SK-N-SH (cell line): ENCODE results near the gene FLAD1. TPM values are rescaled to one million over a fixed set of nuclear protein-coding genes. Genes with fewer than 3 reads are reported as not detected.

Experiments
- CTCF ChIA-PET: fragments of 300-600, 350-600 bp; formaldehyde crosslinking; extraction: SDS; loops from one replicate; lab custom pipeline; 2021; lab: Yijun Ruan, JAX
- POLR2A ChIA-PET: fragments of 350-600 bp; sonication (Branson Sonifier 250); formaldehyde crosslinking; extraction: SDS; loops from one replicate; lab custom pipeline; 2020; ENCODE audit warnings: antibody characterized with exemption, inconsistent platforms; lab: Yijun Ruan, JAX
- DNase-seq: peaks from one replicate; pipeline ENCODE4 v3.0.0; 2012
- H2AFZ ChIP-seq: fragments of 200-600 bp; sonication (generic); 2 replicates; pipeline ENCODE4 v1.8.1; 2016; ENCODE audit warnings: antibody characterized with exemption, mild to moderate bottlenecking, low read depth
- H3F3A ChIP-seq: fragments of 200-600 bp; sonication (generic); replicated peaks from 2 replicates; pipeline ENCODE3; 2016; ENCODE audit warnings: antibody characterized with exemption, mild to moderate bottlenecking; ENCODE audit not compliant: insufficient read depth
- H3K27ac ChIP-seq, 2 experiments: fragments of 200-500 bp in 1 of 2; fragments of 200-600 bp in 1 of 2; sonication (Bioruptor generic) in 1 of 2; sonication (generic), shearing (Covaris generic) in 1 of 2; 2 replicates each; pipeline versions ENCODE4 v1.5.1 to v1.6.1; 2014 to 2016; ENCODE audit warnings: low read depth in 2 of 2, inconsistent platforms in 1 of 2, low read length in 1 of 2, mild to moderate bottlenecking in 1 of 2, mixed read lengths in 1 of 2
- H3K27me3 ChIP-seq: fragments of 200-600 bp; sonication (generic), shearing (Covaris generic); 2 replicates; pipeline ENCODE4 v1.6.1; 2016; ENCODE audit warnings: mixed run types; ENCODE audit not compliant: insufficient read depth
- H3K36me3 ChIP-seq, 2 experiments: fragments of 200-500 bp in 1 of 2; fragments of 200-600 bp in 1 of 2; sonication (Bioruptor generic) in 1 of 2; sonication (generic) in 1 of 2; replicated peaks in 1 of 2; 2 replicates each; pipeline versions ENCODE3 to v1.5.1; 2014 to 2016; ENCODE audit warnings: low read length in 1 of 2, mild to moderate bottlenecking in 1 of 2; ENCODE audit not compliant: insufficient read depth in 2 of 2, control insufficient read depth in 1 of 2
- H3K4me1 ChIP-seq, 2 experiments: fragments of 200-500 bp in 1 of 2; fragments of 200-600 bp in 1 of 2; sonication (Bioruptor generic) in 1 of 2; sonication (generic), shearing (Covaris generic) in 1 of 2; 2 replicates each; pipeline versions ENCODE4 v1.5.1 to v1.6.1; 2014 to 2016; ENCODE audit warnings: low read depth in 1 of 2, low read length in 1 of 2, mixed run types in 1 of 2; ENCODE audit not compliant: insufficient read depth in 2 of 2, control insufficient read depth in 1 of 2
- H3K4me2 ChIP-seq: fragments of 200-600 bp; sonication (generic), shearing (Covaris generic); 2 replicates; pipeline ENCODE4 v1.6.1; 2017; ENCODE audit warnings: mixed run types
- H3K4me3 ChIP-seq, 2 experiments: fragments of 200-500 bp in 1 of 2; fragments of 200-600 bp in 1 of 2; sonication (Bioruptor generic) in 1 of 2; sonication (generic), shearing (Covaris generic) in 1 of 2; 2 replicates each; pipeline versions ENCODE4 v1.5.1 to v1.8.1; 2014 to 2016; ENCODE audit warnings: low read depth in 2 of 2, inconsistent platforms in 1 of 2, low read length in 1 of 2, mild to moderate bottlenecking in 1 of 2, mixed read lengths in 1 of 2, moderate library complexity in 1 of 2
- H3K79me2 ChIP-seq: fragments of 200-600 bp; sonication (generic); 2 replicates; pipeline ENCODE4 v1.8.1; 2017; ENCODE audit warnings: mild to moderate bottlenecking; ENCODE audit not compliant: insufficient read depth
- H3K9ac ChIP-seq: fragments of 200-600 bp; sonication (generic); 2 replicates; pipeline ENCODE4 v1.6.1; 2017; ENCODE audit warnings: mixed run types
- H3K9me2 ChIP-seq: fragments of 200-600 bp; sonication (generic); 2 replicates; pipeline ENCODE4 v1.6.1; 2017; ENCODE audit warnings: mixed run types
- H3K9me3 ChIP-seq: fragments of 200-600 bp; sonication (generic); 2 replicates; pipeline ENCODE4 v1.6.1; 2017; ENCODE audit warnings: mixed run types, mild to moderate bottlenecking, moderate library complexity
- H4K20me1 ChIP-seq: fragments of 200-600 bp; sonication (generic); 2 replicates; pipeline ENCODE4 v1.6.1; 2017; ENCODE audit warnings: mild to moderate bottlenecking, mixed run types; ENCODE audit not compliant: insufficient read depth
- FOSL2 ChIP-seq: IDR thresholded peaks from 2 replicates; pipeline ENCODE4 v1.4.0; 2012; ENCODE audit warnings: low read depth, mild to moderate bottlenecking, moderate library complexity, borderline replicate concordance
- FOXJ3 ChIP-seq: sonication (generic); formaldehyde crosslinking; IDR thresholded peaks from 2 replicates; pipeline ENCODE4 v1.5.1; 2020; ENCODE audit warnings: mild to moderate bottlenecking, missing genetic modification reagents
- FOXM1 ChIP-seq: IDR thresholded peaks from 2 replicates; pipeline ENCODE4 v1.4.0; 2012; ENCODE audit warnings: low read depth, mild to moderate bottlenecking
- GABPA ChIP-seq: IDR thresholded peaks from 2 replicates; pipeline ENCODE4 v1.4.0; 2012; ENCODE audit warnings: low read depth, mild to moderate bottlenecking
- JUND ChIP-seq: IDR thresholded peaks from 2 replicates; pipeline ENCODE4 v1.4.0; 2012
- MXI1 ChIP-seq: IDR thresholded peaks from 2 replicates; pipeline ENCODE4 v1.6.1; 2012; ENCODE audit warnings: mild to moderate bottlenecking, low read depth, low read length, improper control_type of control experiment
- RAD21 ChIP-seq: IDR thresholded peaks from 2 replicates; pipeline ENCODE4 v1.6.1; 2012; ENCODE audit warnings: mild to moderate bottlenecking, low read length
- RXRA ChIP-seq: IDR thresholded peaks from 2 replicates; pipeline ENCODE4 v1.4.0; 2012; ENCODE audit warnings: low read depth, mild to moderate bottlenecking, borderline replicate concordance
- TAF1 ChIP-seq: IDR thresholded peaks from 2 replicates; pipeline ENCODE4 v1.6.1; 2012; ENCODE audit warnings: low read depth, mild to moderate bottlenecking, low read length, moderate library complexity, borderline replicate concordance
- TCF12 ChIP-seq: IDR thresholded peaks from 2 replicates; pipeline ENCODE4 v1.4.0; 2012
- YY1 ChIP-seq: IDR thresholded peaks from 2 replicates; pipeline ENCODE4 v1.4.0; 2012; ENCODE audit warnings: low read depth, mild to moderate bottlenecking
- WGBS: methylation state at CpG from one replicate; pipeline ENCODE4 v1.1.6; 2017; ENCODE audit warnings: low lambda C conversion rate; 5-methylcytosine and 5-hydroxymethylcytosine counted together
- polyA plus RNA-seq, 3 experiments: library from polyadenylated mRNA; depleted of rRNA; stranded (reverse); fragments of >200 nt; gene quantifications; 2 replicates each; pipeline ENCODE4 v1.2.3, GENCODE V29; 2012
- TF ChIP-seq, protein P1 (sequence below): fragments of 200-600 bp; sonication (generic); IDR thresholded peaks from 2 replicates; pipeline ENCODE4 v1.6.1; 2017; ENCODE audit warnings: antibody characterized with exemption, mild to moderate bottlenecking, moderate library complexity
- TF ChIP-seq, protein P2 (sequence below): IDR thresholded peaks from 2 replicates; pipeline ENCODE4; 2012
- TF ChIP-seq, protein P3 (sequence below): IDR thresholded peaks from 2 replicates; pipeline ENCODE4 v1.4.0; 2012; ENCODE audit warnings: low read depth, borderline replicate concordance

The FLAD1 gene
- polyA plus RNA-seq, 1 of the 3 experiments (the other 2 are of a cell fraction) = 50.8 TPM

DNA sequence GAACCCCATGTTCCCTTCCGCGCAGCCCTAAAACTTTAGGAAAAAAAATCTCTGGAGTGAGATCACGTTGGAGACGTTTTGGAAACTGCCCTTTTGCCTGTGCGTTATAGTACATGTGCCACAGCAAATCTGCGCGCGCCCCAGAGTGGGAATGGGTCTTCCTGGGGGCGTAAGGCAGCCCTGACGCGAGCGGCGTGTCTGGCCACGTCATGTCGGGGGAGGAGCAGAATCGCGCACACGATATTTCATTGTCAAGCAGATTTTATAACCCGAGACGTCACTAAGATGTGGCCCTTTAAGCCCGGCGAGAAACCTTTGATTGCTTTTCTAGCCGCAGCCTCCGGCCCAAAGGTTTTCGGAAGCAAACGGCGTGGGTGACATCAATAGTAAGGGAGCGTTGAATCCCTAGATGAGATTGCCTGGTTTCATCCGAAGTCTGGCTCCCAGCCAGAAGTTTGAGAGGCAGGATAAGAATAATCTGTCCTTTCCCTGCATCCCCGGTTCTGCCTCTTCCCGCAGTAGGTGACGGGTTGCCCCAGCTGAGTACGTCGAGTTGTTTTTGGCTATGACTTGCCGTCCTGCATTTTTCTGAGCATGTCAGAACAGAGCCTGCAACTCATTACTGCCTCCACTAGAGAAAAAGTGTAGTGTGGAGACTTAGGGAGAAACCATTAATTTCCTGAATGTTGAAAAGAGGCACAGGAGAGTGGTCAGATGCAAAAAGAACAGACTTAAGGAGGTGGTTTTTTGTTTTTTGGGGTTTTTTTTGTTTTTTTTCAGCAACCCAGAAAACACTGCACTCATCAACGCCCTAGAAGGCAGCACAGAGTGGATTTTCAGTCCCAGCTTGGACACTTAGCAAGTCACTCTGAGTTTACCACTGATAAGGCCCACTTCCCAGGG lies 45.8 kb upstream of the FLAD1 start (continued):
- no peak for TF ChIP-seq YY1
- TF ChIP-seq FOSL2 = no peak
- TF ChIP-seq TCF12 = no peak
- TF ChIP-seq MXI1 = peak; percentile 54; the same call in 1 of the 2 replicates
- no peak for TF ChIP-seq JUND
- no peak for TF ChIP-seq RXRA
- no peak; the same call in 1 of the 2 replicates for TF ChIP-seq TAF1
- TF ChIP-seq, protein P1, sequence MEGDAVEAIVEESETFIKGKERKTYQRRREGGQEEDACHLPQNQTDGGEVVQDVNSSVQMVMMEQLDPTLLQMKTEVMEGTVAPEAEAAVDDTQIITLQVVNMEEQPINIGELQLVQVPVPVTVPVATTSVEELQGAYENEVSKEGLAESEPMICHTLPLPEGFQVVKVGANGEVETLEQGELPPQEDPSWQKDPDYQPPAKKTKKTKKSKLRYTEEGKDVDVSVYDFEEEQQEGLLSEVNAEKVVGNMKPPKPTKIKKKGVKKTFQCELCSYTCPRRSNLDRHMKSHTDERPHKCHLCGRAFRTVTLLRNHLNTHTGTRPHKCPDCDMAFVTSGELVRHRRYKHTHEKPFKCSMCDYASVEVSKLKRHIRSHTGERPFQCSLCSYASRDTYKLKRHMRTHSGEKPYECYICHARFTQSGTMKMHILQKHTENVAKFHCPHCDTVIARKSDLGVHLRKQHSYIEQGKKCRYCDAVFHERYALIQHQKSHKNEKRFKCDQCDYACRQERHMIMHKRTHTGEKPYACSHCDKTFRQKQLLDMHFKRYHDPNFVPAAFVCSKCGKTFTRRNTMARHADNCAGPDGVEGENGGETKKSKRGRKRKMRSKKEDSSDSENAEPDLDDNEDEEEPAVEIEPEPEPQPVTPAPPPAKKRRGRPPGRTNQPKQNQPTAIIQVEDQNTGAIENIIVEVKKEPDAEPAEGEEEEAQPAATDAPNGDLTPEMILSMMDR = peak; percentile 37
- no peak for TF ChIP-seq FOXM1
- TF ChIP-seq, protein P2, sequence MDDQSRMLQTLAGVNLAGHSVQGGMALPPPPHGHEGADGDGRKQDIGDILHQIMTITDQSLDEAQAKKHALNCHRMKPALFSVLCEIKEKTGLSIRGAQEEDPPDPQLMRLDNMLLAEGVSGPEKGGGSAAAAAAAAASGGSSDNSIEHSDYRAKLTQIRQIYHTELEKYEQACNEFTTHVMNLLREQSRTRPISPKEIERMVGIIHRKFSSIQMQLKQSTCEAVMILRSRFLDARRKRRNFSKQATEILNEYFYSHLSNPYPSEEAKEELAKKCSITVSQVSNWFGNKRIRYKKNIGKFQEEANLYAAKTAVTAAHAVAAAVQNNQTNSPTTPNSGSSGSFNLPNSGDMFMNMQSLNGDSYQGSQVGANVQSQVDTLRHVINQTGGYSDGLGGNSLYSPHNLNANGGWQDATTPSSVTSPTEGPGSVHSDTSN = no peak; the same call in 1 of the 2 replicates
- no peak for TF ChIP-seq RAD21
- TF ChIP-seq, all 33 proteins: peak for 9

DNA sequence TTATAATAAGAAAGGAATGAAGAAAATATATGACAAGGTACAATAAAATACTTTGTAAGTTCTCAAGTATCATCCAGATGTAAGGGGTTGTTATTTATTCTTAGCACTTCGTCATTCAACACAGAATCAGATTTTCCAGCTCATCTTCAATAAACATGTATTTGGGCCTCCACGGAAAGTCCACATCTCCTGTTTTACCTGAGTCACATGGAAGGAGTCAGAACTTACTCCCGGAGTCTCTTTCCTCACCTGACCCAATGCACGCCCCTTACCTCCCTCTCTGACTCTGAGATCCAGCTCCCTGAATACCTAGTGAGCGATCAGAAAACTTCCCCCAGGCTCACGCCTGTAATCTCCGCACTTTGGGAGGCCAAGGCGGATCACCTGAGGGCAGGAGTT lies 45.2 kb upstream of the FLAD1 start:
- peak overlapping the region; percentile 94 to 95 for H3K27ac ChIP-seq
- H3K4me2 ChIP-seq = peak overlapping the region; percentile 94
- H3K79me2 ChIP-seq = peaks cover 12% of the 10 kb centered on the region; the same call in 1 of the 2 replicates
- H3K9ac ChIP-seq = peak overlapping the region; percentile 90
- H3F3A ChIP-seq = peaks cover 12% of the 10 kb centered on the region
- 96% methylated on average over 8 of the region's 8 CpGs for WGBS
- no peaks in the 10 kb centered on the region for H3K36me3 ChIP-seq
- no peaks in the 10 kb centered on the region for H3K9me2 ChIP-seq
- POLR2A ChIA-PET = interaction anchor here (0.5 to 2.1 kb wide), 2 partner anchors 23 to 69 kb away, joined by 3 to 5 read pairs; partner anchors contain the start of gene PYGO2
- peak overlapping the region; percentile 94 for H2AFZ ChIP-seq
- no peak for DNase-seq
- H3K27me3 ChIP-seq = no peaks in the 10 kb centered on the region
- peak overlapping the region; percentile 63 to 77; a peak in 3 of 4 replicates for H3K4me3 ChIP-seq
- TF ChIP-seq GABPA (no peak), MXI1 (no peak), FOXJ3 (no peak), TAF1 (no peak)
- TF ChIP-seq, protein P3, sequence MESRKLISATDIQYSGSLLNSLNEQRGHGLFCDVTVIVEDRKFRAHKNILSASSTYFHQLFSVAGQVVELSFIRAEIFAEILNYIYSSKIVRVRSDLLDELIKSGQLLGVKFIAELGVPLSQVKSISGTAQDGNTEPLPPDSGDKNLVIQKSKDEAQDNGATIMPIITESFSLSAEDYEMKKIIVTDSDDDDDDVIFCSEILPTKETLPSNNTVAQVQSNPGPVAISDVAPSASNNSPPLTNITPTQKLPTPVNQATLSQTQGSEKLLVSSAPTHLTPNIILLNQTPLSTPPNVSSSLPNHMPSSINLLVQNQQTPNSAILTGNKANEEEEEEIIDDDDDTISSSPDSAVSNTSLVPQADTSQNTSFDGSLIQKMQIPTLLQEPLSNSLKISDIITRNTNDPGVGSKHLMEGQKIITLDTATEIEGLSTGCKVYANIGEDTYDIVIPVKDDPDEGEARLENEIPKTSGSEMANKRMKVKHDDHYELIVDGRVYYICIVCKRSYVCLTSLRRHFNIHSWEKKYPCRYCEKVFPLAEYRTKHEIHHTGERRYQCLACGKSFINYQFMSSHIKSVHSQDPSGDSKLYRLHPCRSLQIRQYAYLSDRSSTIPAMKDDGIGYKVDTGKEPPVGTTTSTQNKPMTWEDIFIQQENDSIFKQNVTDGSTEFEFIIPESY = no peak
- no peaks in the 10 kb centered on the region for H4K20me1 ChIP-seq
- CTCF ChIA-PET = interaction anchor here (0.7 to 6.6 kb wide), 5 partner anchors 24 to 459 kb away, joined by 3 to 34 read pairs (median 4); partner anchors contain the start of gene PYGO2
- H3K4me1 ChIP-seq = peaks cover 20 to 35% of the 10 kb centered on the region in 2 experiments; a peak in 3 of 4 replicates
- H3K9me3 ChIP-seq = no peaks in the 10 kb centered on the region
